HepG2 (cell line): ENCODE data around the gene BACH2. TPM values are rescaled to one million over a fixed set of nuclear protein-coding genes. Genes with fewer than 3 reads are reported as not detected.

Experiments
- ATAC-seq: fragments of 200-7000 bp; cut with Tn5 transposase; 3 replicates; pipeline ENCODE4 v1.9.1; 2020; ENCODE audit warnings: mild to moderate bottlenecking, moderate library complexity
- BruUV-seq: library from RNA; stranded (reverse); fragments of 400-500 nt; replicated peaks from 2 replicates; lab custom pipeline; 2021; lab: Mats Ljungman, UMichigan
- CTCF ChIA-PET: fragments of 300-600 bp; formaldehyde crosslinking; extraction: SDS; loops from one replicate; lab custom pipeline; 2021; ENCODE audit warnings: low total read pairs, inconsistent platforms, low intra/inter-chr PET ratio; lab: Yijun Ruan, JAX
- POLR2A ChIA-PET: fragments of 350-600 bp; sonication (Branson Sonifier 250); formaldehyde crosslinking; loops from one replicate; lab custom pipeline; 2020; ENCODE audit warnings: antibody characterized with exemption, inconsistent platforms; lab: Yijun Ruan, JAX
- DNase-seq: peaks from one replicate; pipeline ENCODE4 v3.0.0-alpha.2; 2015; ENCODE audit warnings: low spot score
- FAIRE-seq: peaks from 3 replicates; lab custom pipeline; 2011; peaks lifted over from hg19 to GRCh38; lab: Jason Lieb, UNC
- H2AFZ ChIP-seq: one replicate; pipeline ENCODE4 v1.6.1; 2011; ENCODE audit warnings: low read length, inconsistent platforms
- H3K27ac ChIP-seq: fragments of 300-600 bp; 3 replicates; pipeline ENCODE4 v1.8.0; 2011; ENCODE audit warnings: mixed run types, mild to moderate bottlenecking, mixed read lengths, low read length, inconsistent platforms; ENCODE audit not compliant: insufficient read depth; ENCODE audit errors: extremely low read length
- H3K27me3 ChIP-seq, 2 experiments: fragments of 200-600 bp in 1 of 2; 2 replicates in 1 of 2; 3 replicates in 1 of 2; pipeline versions ENCODE4 v1.6.0 to v1.8.0; 2011; ENCODE audit warnings: low read length in 2 of 2, mild to moderate bottlenecking in 2 of 2, moderate library complexity in 2 of 2, inconsistent platforms in 1 of 2; ENCODE audit not compliant: insufficient read depth in 2 of 2, control insufficient read depth in 1 of 2
- H3K36me3 ChIP-seq, 2 experiments: fragments of 200-600 bp in 1 of 2; replicated peaks in 1 of 2; 2 replicates in 1 of 2; 3 replicates in 1 of 2; pipeline versions ENCODE4 v1.5.1 to v1.8.0; 2011; ENCODE audit warnings: low read length in 2 of 2, inconsistent platforms in 1 of 2; ENCODE audit not compliant: insufficient read depth in 2 of 2, control insufficient read depth in 1 of 2
- H3K4me1 ChIP-seq: 2 replicates; pipeline ENCODE4 v1.5.1; 2012; ENCODE audit warnings: low read length, inconsistent platforms; ENCODE audit not compliant: insufficient read depth
- H3K4me2 ChIP-seq: 2 replicates; pipeline ENCODE4 v1.6.0; 2011; ENCODE audit warnings: low read depth, low read length, inconsistent platforms
- H3K4me3 ChIP-seq, 3 experiments: fragments of 200-600 bp in 1 of 3; sonication (generic), shearing (Covaris generic) in 1 of 3; replicated peaks in 1 of 3; 2 replicates each; pipeline ENCODE4 v1.5.1; 2011 to 2016; ENCODE audit warnings: low read length in 3 of 3, inconsistent platforms in 2 of 3, low read depth in 2 of 3, mild to moderate bottlenecking in 2 of 3, control low read depth in 1 of 3, mixed read lengths in 1 of 3; ENCODE audit not compliant: insufficient read depth in 1 of 3
- H3K79me2 ChIP-seq: one replicate; pipeline ENCODE4 v1.6.1; 2011; ENCODE audit warnings: low read length, inconsistent platforms; ENCODE audit not compliant: insufficient read depth
- H3K9ac ChIP-seq: 2 replicates; pipeline ENCODE4 v1.6.0; 2011; ENCODE audit warnings: mild to moderate bottlenecking, low read depth, low read length, inconsistent platforms; ENCODE audit not compliant: insufficient read depth
- H3K9me3 ChIP-seq: 2 replicates; pipeline ENCODE4 v1.5.1; 2012; ENCODE audit warnings: mild to moderate bottlenecking, low read length
- H4K20me1 ChIP-seq: 2 replicates; pipeline ENCODE4 v1.6.0; 2011; ENCODE audit warnings: inconsistent platforms, mild to moderate bottlenecking, low read length, moderate library complexity; ENCODE audit not compliant: insufficient read depth
- CREM ChIP-seq, 2 experiments: sonication (generic) in 1 of 2; formaldehyde crosslinking in 1 of 2; IDR thresholded peaks; 2 replicates each; pipeline versions ENCODE4 v1.4.0 to v1.6.1; 2016 to 2020; ENCODE audit warnings: antibody characterized with exemption in 1 of 2, mild to moderate bottlenecking in 1 of 2, missing genetic modification reagents in 1 of 2
- DNMT1 ChIP-seq: sonication (generic); formaldehyde crosslinking; IDR thresholded peaks from 2 replicates; pipeline ENCODE4 v1.5.1; 2020; ENCODE audit warnings: mild to moderate bottlenecking, missing genetic modification reagents
- EEA1 ChIP-seq: sonication (generic); formaldehyde crosslinking; IDR thresholded peaks from 2 replicates; pipeline ENCODE4 v1.5.1; 2020; ENCODE audit warnings: mild to moderate bottlenecking, missing genetic modification reagents, borderline replicate concordance
- ELF4 ChIP-seq: sonication (generic); formaldehyde crosslinking; IDR thresholded peaks from 2 replicates; pipeline ENCODE4 v1.5.0; 2020; ENCODE audit warnings: missing genetic modification reagents, mild to moderate bottlenecking, moderate library complexity, borderline replicate concordance
- HIVEP1 ChIP-seq: sonication (generic); formaldehyde crosslinking; IDR thresholded peaks from 2 replicates; pipeline ENCODE4 v1.4.0; 2020; ENCODE audit warnings: mild to moderate bottlenecking, missing genetic modification reagents
- NFATC3 ChIP-seq: sonication (generic); formaldehyde crosslinking; IDR thresholded peaks from 2 replicates; pipeline ENCODE4 v1.5.1; 2020; ENCODE audit warnings: mild to moderate bottlenecking, missing genetic modification reagents
- POGZ ChIP-seq: sonication (generic); formaldehyde crosslinking; IDR thresholded peaks from 2 replicates; pipeline ENCODE4 v1.4.0; 2020; ENCODE audit warnings: mild to moderate bottlenecking, missing genetic modification reagents
- SMAD9 ChIP-seq: sonication (generic); formaldehyde crosslinking; IDR thresholded peaks from 2 replicates; pipeline ENCODE4 v1.5.1; 2020; ENCODE audit warnings: mild to moderate bottlenecking, missing genetic modification reagents
- ZNF296 ChIP-seq: sonication (generic); formaldehyde crosslinking; conservative IDR thresholded peaks from 2 replicates; pipeline ENCODE4 v1.5.0; 2020; ENCODE audit warnings: mild to moderate bottlenecking, missing genetic modification reagents
- ZSCAN12 ChIP-seq: sonication (generic); formaldehyde crosslinking; IDR thresholded peaks from 2 replicates; pipeline ENCODE4 v1.9.0; 2021; ENCODE audit warnings: mild to moderate bottlenecking, missing genetic modification reagents
- WGBS: methylation state at CpG from one replicate; pipeline ENCODE4 v1.1.6; 2017; ENCODE audit warnings: low lambda C conversion rate; 5-methylcytosine and 5-hydroxymethylcytosine counted together
- in situ Hi-C: cut with HindIII; loops from 2 replicates; pipeline ENCODE4 v1.10.0; 2017; ENCODE audit warnings: low pct_unique_long_range_greater_than_20kb; ENCODE audit not compliant: extremely low pct_ligation_motif_present
- intact Hi-C: fragments of 100-400 bp; cut with micrococcal nuclease; formaldehyde crosslinking; loops from one replicate; pipeline ENCODE4 v1.10.0; 2022; ENCODE audit not compliant: unreplicated experiment
- polyA plus RNA-seq, 8 experiments: library from polyadenylated mRNA; depleted of rRNA in 3 of 8; stranded (reverse) in 7 of 8; unstranded in 1 of 8; fragments of >200 nt; fragmentation: Illumina TruSeq in 4 of 8; extraction: Trizol in 4 of 8; gene quantifications; 2 replicates each; pipeline versions ENCODE4 v1.2.1 to v1.2.3, GENCODE V29; 2011 to 2016; ENCODE audit warnings: low read depth in 4 of 8, missing spikeins in 1 of 8, mixed read lengths in 1 of 8; ENCODE audit not compliant: insufficient read depth in 1 of 8
- total RNA-seq, 5 experiments: library from RNA; depleted of rRNA; stranded (reverse); fragments of >200 nt; fragmentation: Illumina TruSeq; extraction: Trizol; gene quantifications; 2 replicates each; pipeline ENCODE4 v1.2.3, GENCODE V29; 2016; ENCODE audit warnings: low read depth in 1 of 5
- TF ChIP-seq, protein P1 (sequence below): sonication (generic); formaldehyde crosslinking; IDR thresholded peaks from 2 replicates; pipeline ENCODE4 v1.5.0; 2020; ENCODE audit warnings: mild to moderate bottlenecking, low read depth, missing genetic modification reagents, borderline replicate concordance
- TF ChIP-seq, protein P2 (sequence below): sonication (generic); formaldehyde crosslinking; IDR thresholded peaks from 2 replicates; pipeline ENCODE4 v1.5.0; 2020; ENCODE audit warnings: mild to moderate bottlenecking, missing genetic modification reagents, borderline replicate concordance
- TF ChIP-seq, protein P3 (sequence below): sonication (generic); formaldehyde crosslinking; IDR thresholded peaks from 2 replicates; pipeline ENCODE4 v1.4.0; 2020; ENCODE audit warnings: mild to moderate bottlenecking, missing genetic modification reagents
- TF ChIP-seq, protein P4 (sequence below): sonication (generic); formaldehyde crosslinking; IDR thresholded peaks from 2 replicates; pipeline ENCODE4 v1.4.0; 2020; ENCODE audit warnings: missing genetic modification reagents

Gene BACH2
- total and polyA plus RNA-seq, 2 of the 13 experiments (the other 11 are each of a cell fraction or from before 2014, with no cell fraction given): 0.01 TPM; not detected in 1

DNA sequence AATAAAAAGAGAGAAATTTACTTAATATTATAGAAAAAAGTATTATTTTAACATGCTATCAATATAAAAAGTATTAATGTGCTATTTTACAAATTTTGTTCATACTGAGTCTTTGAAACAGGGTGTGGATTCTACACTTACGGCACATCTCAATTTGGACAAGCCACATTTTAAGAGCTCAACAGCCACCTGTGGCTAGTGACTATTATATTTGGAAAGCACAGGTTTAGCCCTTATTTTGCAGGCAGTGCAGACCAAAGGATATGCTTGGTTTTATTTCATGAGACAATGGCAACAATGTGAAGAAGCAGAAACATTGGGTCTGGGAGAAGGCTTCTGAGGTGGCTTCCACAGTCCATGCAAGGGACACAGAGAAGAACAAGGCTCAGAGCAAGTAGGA is 74.6 kb downstream of the BACH2 start:
- in situ Hi-C loops: no loop called here
- Histone ChIP-seq H3K9me3 (no peaks in the 10 kb centered on the region), H3K36me3 (no peaks in the 10 kb centered on the region), H3K9ac (no peak overlapping the region), H3K27me3 (no peaks in the 10 kb centered on the region; a peak in 2 of 5 replicates), H3K4me1 (peaks cover 17% of the 10 kb centered on the region), H3K79me2 (no peaks in the 10 kb centered on the region), H4K20me1 (no peaks in the 10 kb centered on the region), H2AFZ (no peak overlapping the region), H3K4me2 (no peak overlapping the region), H3K4me3 (no peak overlapping the region), H3K27ac (no peak overlapping the region)
- DNase-seq: no peak
- ATAC-seq: no peak
- WGBS: 47% methylated on average over 1 of the region's 1 CpG
- CTCF ChIA-PET: no interaction called here
- intact Hi-C loops: no loop called here
- BruUV-seq: no TSS peak
- POLR2A ChIA-PET: no interaction called here
- no peak for FAIRE-seq
- TF ChIP-seq HIVEP1: no peak
- no peak for TF ChIP-seq CREM (IDR thresholded peaks at IDR 0.05)
- TF ChIP-seq CREM (CRISPR knock-in tag; IDR thresholded peaks at IDR 0.05): no peak
- no peak for TF ChIP-seq ZNF296 (CRISPR knock-in tag)
- TF ChIP-seq NFATC3 (CRISPR knock-in tag): no peak
- no peak for TF ChIP-seq DNMT1
- TF ChIP-seq ELF4 (CRISPR knock-in tag): no peak
- TF ChIP-seq, protein P1, sequence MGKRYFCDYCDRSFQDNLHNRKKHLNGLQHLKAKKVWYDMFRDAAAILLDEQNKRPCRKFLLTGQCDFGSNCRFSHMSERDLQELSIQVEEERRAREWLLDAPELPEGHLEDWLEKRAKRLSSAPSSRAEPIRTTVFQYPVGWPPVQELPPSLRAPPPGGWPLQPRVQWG (CRISPR knock-in tag): no peak
- TF ChIP-seq, protein P2, sequence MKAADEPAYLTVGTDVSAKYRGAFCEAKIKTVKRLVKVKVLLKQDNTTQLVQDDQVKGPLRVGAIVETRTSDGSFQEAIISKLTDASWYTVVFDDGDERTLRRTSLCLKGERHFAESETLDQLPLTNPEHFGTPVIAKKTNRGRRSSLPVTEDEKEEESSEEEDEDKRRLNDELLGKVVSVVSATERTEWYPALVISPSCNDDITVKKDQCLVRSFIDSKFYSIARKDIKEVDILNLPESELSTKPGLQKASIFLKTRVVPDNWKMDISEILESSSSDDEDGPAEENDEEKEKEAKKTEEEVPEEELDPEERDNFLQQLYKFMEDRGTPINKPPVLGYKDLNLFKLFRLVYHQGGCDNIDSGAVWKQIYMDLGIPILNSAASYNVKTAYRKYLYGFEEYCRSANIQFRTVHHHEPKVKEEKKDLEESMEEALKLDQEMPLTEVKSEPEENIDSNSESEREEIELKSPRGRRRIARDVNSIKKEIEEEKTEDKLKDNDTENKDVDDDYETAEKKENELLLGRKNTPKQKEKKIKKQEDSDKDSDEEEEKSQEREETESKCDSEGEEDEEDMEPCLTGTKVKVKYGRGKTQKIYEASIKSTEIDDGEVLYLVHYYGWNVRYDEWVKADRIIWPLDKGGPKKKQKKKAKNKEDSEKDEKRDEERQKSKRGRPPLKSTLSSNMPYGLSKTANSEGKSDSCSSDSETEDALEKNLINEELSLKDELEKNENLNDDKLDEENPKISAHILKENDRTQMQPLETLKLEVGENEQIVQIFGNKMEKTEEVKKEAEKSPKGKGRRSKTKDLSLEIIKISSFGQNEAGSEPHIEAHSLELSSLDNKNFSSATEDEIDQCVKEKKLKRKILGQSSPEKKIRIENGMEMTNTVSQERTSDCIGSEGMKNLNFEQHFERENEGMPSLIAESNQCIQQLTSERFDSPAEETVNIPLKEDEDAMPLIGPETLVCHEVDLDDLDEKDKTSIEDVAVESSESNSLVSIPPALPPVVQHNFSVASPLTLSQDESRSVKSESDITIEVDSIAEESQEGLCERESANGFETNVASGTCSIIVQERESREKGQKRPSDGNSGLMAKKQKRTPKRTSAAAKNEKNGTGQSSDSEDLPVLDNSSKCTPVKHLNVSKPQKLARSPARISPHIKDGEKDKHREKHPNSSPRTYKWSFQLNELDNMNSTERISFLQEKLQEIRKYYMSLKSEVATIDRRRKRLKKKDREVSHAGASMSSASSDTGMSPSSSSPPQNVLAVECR: no peak
- TF ChIP-seq ZSCAN12: no peak
- TF ChIP-seq, protein P3, sequence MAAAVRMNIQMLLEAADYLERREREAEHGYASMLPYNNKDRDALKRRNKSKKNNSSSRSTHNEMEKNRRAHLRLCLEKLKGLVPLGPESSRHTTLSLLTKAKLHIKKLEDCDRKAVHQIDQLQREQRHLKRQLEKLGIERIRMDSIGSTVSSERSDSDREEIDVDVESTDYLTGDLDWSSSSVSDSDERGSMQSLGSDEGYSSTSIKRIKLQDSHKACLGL (CRISPR knock-in tag): no peak
- no peak for TF ChIP-seq EEA1 (CRISPR knock-in tag)
- TF ChIP-seq, protein P4, sequence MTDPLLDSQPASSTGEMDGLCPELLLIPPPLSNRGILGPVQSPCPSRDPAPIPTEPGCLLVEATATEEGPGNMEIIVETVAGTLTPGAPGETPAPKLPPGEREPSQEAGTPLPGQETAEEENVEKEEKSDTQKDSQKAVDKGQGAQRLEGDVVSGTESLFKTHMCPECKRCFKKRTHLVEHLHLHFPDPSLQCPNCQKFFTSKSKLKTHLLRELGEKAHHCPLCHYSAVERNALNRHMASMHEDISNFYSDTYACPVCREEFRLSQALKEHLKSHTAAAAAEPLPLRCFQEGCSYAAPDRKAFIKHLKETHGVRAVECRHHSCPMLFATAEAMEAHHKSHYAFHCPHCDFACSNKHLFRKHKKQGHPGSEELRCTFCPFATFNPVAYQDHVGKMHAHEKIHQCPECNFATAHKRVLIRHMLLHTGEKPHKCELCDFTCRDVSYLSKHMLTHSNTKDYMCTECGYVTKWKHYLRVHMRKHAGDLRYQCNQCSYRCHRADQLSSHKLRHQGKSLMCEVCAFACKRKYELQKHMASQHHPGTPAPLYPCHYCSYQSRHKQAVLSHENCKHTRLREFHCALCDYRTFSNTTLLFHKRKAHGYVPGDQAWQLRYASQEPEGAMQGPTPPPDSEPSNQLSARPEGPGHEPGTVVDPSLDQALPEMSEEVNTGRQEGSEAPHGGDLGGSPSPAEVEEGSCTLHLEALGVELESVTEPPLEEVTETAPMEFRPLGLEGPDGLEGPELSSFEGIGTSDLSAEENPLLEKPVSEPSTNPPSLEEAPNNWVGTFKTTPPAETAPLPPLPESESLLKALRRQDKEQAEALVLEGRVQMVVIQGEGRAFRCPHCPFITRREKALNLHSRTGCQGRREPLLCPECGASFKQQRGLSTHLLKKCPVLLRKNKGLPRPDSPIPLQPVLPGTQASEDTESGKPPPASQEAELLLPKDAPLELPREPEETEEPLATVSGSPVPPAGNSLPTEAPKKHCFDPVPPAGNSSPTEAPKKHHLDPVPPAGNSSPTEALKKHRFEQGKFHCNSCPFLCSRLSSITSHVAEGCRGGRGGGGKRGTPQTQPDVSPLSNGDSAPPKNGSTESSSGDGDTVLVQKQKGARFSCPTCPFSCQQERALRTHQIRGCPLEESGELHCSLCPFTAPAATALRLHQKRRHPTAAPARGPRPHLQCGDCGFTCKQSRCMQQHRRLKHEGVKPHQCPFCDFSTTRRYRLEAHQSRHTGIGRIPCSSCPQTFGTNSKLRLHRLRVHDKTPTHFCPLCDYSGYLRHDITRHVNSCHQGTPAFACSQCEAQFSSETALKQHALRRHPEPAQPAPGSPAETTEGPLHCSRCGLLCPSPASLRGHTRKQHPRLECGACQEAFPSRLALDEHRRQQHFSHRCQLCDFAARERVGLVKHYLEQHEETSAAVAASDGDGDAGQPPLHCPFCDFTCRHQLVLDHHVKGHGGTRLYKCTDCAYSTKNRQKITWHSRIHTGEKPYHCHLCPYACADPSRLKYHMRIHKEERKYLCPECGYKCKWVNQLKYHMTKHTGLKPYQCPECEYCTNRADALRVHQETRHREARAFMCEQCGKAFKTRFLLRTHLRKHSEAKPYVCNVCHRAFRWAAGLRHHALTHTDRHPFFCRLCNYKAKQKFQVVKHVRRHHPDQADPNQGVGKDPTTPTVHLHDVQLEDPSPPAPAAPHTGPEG: no peak
- TF ChIP-seq POGZ (CRISPR knock-in tag): no peak
- no peak for TF ChIP-seq SMAD9
